ENCODE results near the gene MAGEA12. TPM values are rescaled to one million over a fixed set of nuclear protein-coding genes. Genes with fewer than 3 reads are reported as not detected.
"Not testable (repeated sequence)": the region's sequence is repeated elsewhere in the genome, so short reads cannot be mapped to it uniquely, and the experiment has no call there.

Gene MAGEA12
- not detected for total RNA-seq

- Mint-ChIP-seq H3K4me3 (no peak within 1 kb of the TSS), H3K9me3 (no peaks in the 10 kb centered on the region), H3K36me3 (ENCODE audit: low read depth) (no peaks in the 10 kb centered on the region), H3K27me3 (peaks cover 2% of the 10 kb centered on the region), H3K27ac (no peak within 1 kb of the TSS), H3K4me1 (ENCODE audit: low read depth) (no peaks in the 10 kb centered on the region)
- TF ChIP-seq CTCF (IDR thresholded peaks at IDR 0.05) = no peak
- CTCF ChIA-PET = no interaction called here
- DNase-seq = no peak
- intact Hi-C loops (cut with micrococcal nuclease) = no loop called here
- POLR2A ChIA-PET = no interaction called here
- no peak for ATAC-seq
These were observed at the start of gene MAGEA12, which contains the start of gene CSAG1 for GRCh38 chrX:152733261-152733975. Gene MAGEA12, plus strand, starts transcription at chrX:152733757. Its CDS starts 2,405 bp downstream, at chrX:152736162. Gene CSAG1, minus strand, starts transcription at chrX:152733721. Its CDS starts 1,261 bp downstream, at chrX:152732460.

GRCh38 chrX:152697952-152698931 lies 35.3 kb upstream of the MAGEA12 start, which contains the start of gene MAGEA3:
Gene MAGEA3, plus strand, starts transcription at chrX:152698794. Its CDS starts 2,039 bp downstream, at chrX:152700833.
- H3K36me3 Mint-ChIP-seq (ENCODE audit: low read depth); CTCF ChIA-PET: not testable (repeated sequence)

GRCh38 chrX:152700390-152700789 lies 33.2 kb upstream of the MAGEA12 start:
- H3K27ac Mint-ChIP-seq; H3K27me3 Mint-ChIP-seq; H3K4me1 Mint-ChIP-seq (ENCODE audit: low read depth); intact Hi-C loops (cut with micrococcal nuclease); POLR2A ChIA-PET; H3K36me3 Mint-ChIP-seq (ENCODE audit: low read depth); H3K4me3 Mint-ChIP-seq; DNase-seq; CTCF ChIA-PET; H3K9me3 Mint-ChIP-seq; ATAC-seq: not testable (repeated sequence)

More at GRCh38 chrX:152697952-152698931, 35.3 kb upstream of the MAGEA12 start, which contains the start of gene MAGEA3:
- H3K27ac Mint-ChIP-seq; POLR2A ChIA-PET; ATAC-seq; H3K9me3 Mint-ChIP-seq; H3K27me3 Mint-ChIP-seq; H3K4me1 Mint-ChIP-seq (ENCODE audit: low read depth); DNase-seq; H3K4me3 Mint-ChIP-seq; intact Hi-C loops (cut with micrococcal nuclease): not testable (repeated sequence)

- ATAC-seq = not testable (repeated sequence)
These were observed 27.1 kb upstream of the MAGEA12 start for GRCh38 chrX:152706500-152706899.

GRCh38 chrX:152709173-152709572 lies 24.4 kb upstream of the MAGEA12 start, which contains the start of gene CSAG2:
Gene CSAG2, minus strand, starts transcription at chrX:152709273. Its CDS starts 161 bp downstream, at chrX:152709112.
- CTCF ChIA-PET; intact Hi-C loops (cut with micrococcal nuclease); H3K4me3 Mint-ChIP-seq; DNase-seq; H3K36me3 Mint-ChIP-seq (ENCODE audit: low read depth); ATAC-seq; H3K9me3 Mint-ChIP-seq; POLR2A ChIA-PET; H3K4me1 Mint-ChIP-seq (ENCODE audit: low read depth); H3K27ac Mint-ChIP-seq; H3K27me3 Mint-ChIP-seq: not testable (repeated sequence)

More at GRCh38 chrX:152706500-152706899, 27.1 kb upstream of the MAGEA12 start:
- H3K4me1 Mint-ChIP-seq (ENCODE audit: low read depth); H3K27ac Mint-ChIP-seq; POLR2A ChIA-PET; H3K36me3 Mint-ChIP-seq (ENCODE audit: low read depth); CTCF ChIA-PET; H3K9me3 Mint-ChIP-seq; H3K27me3 Mint-ChIP-seq; intact Hi-C loops (cut with micrococcal nuclease); DNase-seq; H3K4me3 Mint-ChIP-seq: not testable (repeated sequence)

- H3K9me3 Mint-ChIP-seq; POLR2A ChIA-PET; ATAC-seq; H3K4me1 Mint-ChIP-seq (ENCODE audit: low read depth); H3K27me3 Mint-ChIP-seq; DNase-seq; H3K36me3 Mint-ChIP-seq (ENCODE audit: low read depth); H3K4me3 Mint-ChIP-seq; H3K27ac Mint-ChIP-seq; intact Hi-C loops (cut with micrococcal nuclease); CTCF ChIA-PET: not testable (repeated sequence)
These were observed 20.4 kb upstream of the MAGEA12 start for GRCh38 chrX:152713195-152713594.

GRCh38 chrX:152713815-152714787 lies 19.5 kb upstream of the MAGEA12 start, which contains the start of gene MAGEA2B:
Gene MAGEA2B, plus strand, starts transcription at chrX:152714628. Its CDS starts 2,479 bp downstream, at chrX:152717107.
- H3K4me1 Mint-ChIP-seq (ENCODE audit: low read depth); DNase-seq; H3K9me3 Mint-ChIP-seq; ATAC-seq; H3K27ac Mint-ChIP-seq; H3K27me3 Mint-ChIP-seq; CTCF ChIA-PET; intact Hi-C loops (cut with micrococcal nuclease); POLR2A ChIA-PET; H3K4me3 Mint-ChIP-seq; H3K36me3 Mint-ChIP-seq (ENCODE audit: low read depth): not testable (repeated sequence)

Data from activated CD8-positive, alpha-beta T cell treated with anti-CD3 and anti-CD28 coated beads for 36 hours (primary cell).